ENCODE measurements around the gene ACAD10.
"Not testable (repeated sequence)": the region's sequence is repeated elsewhere in the genome, so short reads cannot be mapped to it uniquely, and the experiment has no call there.

- TF ChIP-seq CTCF (IDR thresholded peaks at IDR 0.05; ENCODE audit: poor library complexity); EZH2 (IDR thresholded peaks at IDR 0.05; ENCODE audit: borderline replicate concordance); EZH2phosphoT487 (IDR thresholded peaks at IDR 0.05; ENCODE audit: low read depth, severe bottlenecking, unreplicated experiment): not testable (repeated sequence)
Observed at GRCh38 chr12:111719316-111719715, 33.5 kb downstream of the ACAD10 start.

All from hepatocyte (in vitro differentiated cells).